Peyer's patch (tissue), 4 donors: ENCODE results near the gene LOXL3. TPM values are rescaled to one million over a fixed set of nuclear protein-coding genes. Genes with fewer than 3 reads are reported as not detected.
A peak's percentile ranks its signal among the peaks of the same experiment; 100 is the strongest.

ENCODE experiments used
- DNase-seq, 3 donors: peaks; one replicate each; pipeline ENCODE4 v3.0.0-alpha.2; 2017 to 2019
- H3K27ac ChIP-seq, 4 donors: fragments of 200-600 bp; sonication (generic); one replicate each; pipeline ENCODE4 v1.5.1; 2016 to 2019
- H3K27me3 ChIP-seq, 2 donors: fragments of 200-600 bp; sonication (generic); one replicate each; pipeline ENCODE4 v1.5.1; 2019
- H3K36me3 ChIP-seq, 3 donors: fragments of 200-600 bp; sonication (generic); one replicate each; pipeline ENCODE4 v1.5.1; 2016 to 2019
- H3K4me1 ChIP-seq, 4 donors: fragments of 200-600 bp; sonication (generic); one replicate each; pipeline ENCODE4 v1.5.1; 2016 to 2019
- H3K4me3 ChIP-seq, 4 donors: fragments of 200-600 bp; sonication (generic); 1 replicate in 3 of 4; 2 replicates in 1 of 4; pipeline ENCODE4 v1.5.1; 2016 to 2019; ENCODE audit warnings: mild to moderate bottlenecking in 1 of 4
- H3K9me3 ChIP-seq, 4 donors: fragments of 200-600 bp; sonication (generic); one replicate each; pipeline ENCODE4 v1.5.1; 2016 to 2019; ENCODE audit warnings: mild to moderate bottlenecking in 1 of 4
- POLR2A ChIP-seq, 2 donors: fragments of 450-650 bp; IDR thresholded peaks; one replicate each; pipeline ENCODE4 v1.5.1; 2017; ENCODE audit warnings: antibody characterized with exemption in 2 of 2, mild to moderate bottlenecking in 2 of 2, moderate library complexity in 2 of 2
- total RNA-seq, 4 donors: library from RNA; depleted of rRNA; stranded (reverse); fragments of >200 nt; gene quantifications; one replicate each; pipeline ENCODE4 v1.1.0, GENCODE V29; 2016
- TF ChIP-seq, protein P1 (sequence below), 6 experiments: fragments of 450-650 bp in 4 of 6; fragments of 200-600 bp in 2 of 6; sonication (generic) in 1 of 6; IDR thresholded peaks; one replicate each; pipeline ENCODE4 v1.5.1; 2017 to 2019; ENCODE audit warnings: antibody characterized with exemption in 6 of 6, mild to moderate bottlenecking in 3 of 6, moderate library complexity in 1 of 6

The LOXL3 gene
- total RNA-seq, 4 donors from 2014 or later, result 0.88 to 8.0 (median 4.8) TPM

DNA sequence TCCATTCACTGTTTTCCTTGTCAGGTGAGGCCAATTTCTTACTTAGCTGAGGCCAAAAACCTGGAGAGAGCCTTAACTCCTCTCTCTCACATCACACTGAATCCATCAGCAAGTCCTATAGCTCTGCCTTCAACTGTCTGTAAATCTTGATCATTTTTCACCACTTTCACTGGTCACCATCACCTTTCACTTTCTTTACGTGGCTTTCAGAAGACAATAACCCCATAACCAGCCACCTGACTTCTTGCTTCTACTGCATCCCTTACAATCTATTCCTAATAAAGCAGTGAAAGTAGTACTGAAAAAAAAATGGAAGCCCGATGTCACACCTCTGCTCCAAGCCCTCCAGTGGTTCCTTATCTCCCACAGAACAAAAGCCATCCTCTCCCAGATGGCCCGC is 7.7 kb downstream of the LOXL3 start:
- peaks cover 0 to 13% (median 9%) of the 10 kb centered on the region in 4 donors for H3K4me1 ChIP-seq

DNA sequence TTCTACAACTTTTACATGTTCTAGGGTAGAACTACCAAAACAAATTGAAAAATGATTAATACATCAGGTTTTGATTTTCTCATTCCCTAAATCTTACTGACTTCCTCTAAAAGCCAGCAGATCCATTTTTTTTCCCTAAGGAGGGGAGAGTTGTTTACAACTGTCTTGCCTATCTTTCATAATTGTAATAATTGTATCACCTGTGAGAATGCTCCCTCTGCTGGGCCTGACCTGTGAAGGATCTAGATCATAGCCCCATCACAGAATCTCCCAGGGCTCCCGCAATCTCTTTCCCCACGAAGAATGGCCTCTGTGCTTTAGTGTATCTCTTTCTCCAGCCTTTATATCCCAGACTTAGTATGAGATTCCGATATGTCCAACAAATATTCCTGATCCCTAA is 9.1 kb downstream of the LOXL3 start:
- Histone ChIP-seq H3K36me3 (no peaks in the 10 kb centered on the region), H3K27ac (no peak overlapping the region), H3K4me1 (peaks cover 0 to 12% (median 7%) of the 10 kb centered on the region in 4 donors), H3K27me3 (no peaks in the 10 kb centered on the region), H3K9me3 (no peaks in the 10 kb centered on the region), H3K4me3 (no peak overlapping the region)
- TF ChIP-seq, protein P1, sequence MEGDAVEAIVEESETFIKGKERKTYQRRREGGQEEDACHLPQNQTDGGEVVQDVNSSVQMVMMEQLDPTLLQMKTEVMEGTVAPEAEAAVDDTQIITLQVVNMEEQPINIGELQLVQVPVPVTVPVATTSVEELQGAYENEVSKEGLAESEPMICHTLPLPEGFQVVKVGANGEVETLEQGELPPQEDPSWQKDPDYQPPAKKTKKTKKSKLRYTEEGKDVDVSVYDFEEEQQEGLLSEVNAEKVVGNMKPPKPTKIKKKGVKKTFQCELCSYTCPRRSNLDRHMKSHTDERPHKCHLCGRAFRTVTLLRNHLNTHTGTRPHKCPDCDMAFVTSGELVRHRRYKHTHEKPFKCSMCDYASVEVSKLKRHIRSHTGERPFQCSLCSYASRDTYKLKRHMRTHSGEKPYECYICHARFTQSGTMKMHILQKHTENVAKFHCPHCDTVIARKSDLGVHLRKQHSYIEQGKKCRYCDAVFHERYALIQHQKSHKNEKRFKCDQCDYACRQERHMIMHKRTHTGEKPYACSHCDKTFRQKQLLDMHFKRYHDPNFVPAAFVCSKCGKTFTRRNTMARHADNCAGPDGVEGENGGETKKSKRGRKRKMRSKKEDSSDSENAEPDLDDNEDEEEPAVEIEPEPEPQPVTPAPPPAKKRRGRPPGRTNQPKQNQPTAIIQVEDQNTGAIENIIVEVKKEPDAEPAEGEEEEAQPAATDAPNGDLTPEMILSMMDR (IDR thresholded peaks at IDR 0.05), result peak in 3 of 6 experiments; percentile 22 to 40 (median 35)
- TF ChIP-seq POLR2A (IDR thresholded peaks at IDR 0.05), result no peak
- DNase-seq, result peak in 1 of 3 donors; percentile 47

More for the DNA sequence above, 7.7 kb downstream of the LOXL3 start:
- Histone ChIP-seq H3K9me3 (no peaks in the 10 kb centered on the region), H3K4me3 (no peak overlapping the region), H3K36me3 (no peaks in the 10 kb centered on the region), H3K27ac (no peak overlapping the region), H3K27me3 (no peaks in the 10 kb centered on the region)
- no peak for DNase-seq
- no peak for TF ChIP-seq POLR2A (IDR thresholded peaks at IDR 0.05)
- TF ChIP-seq, protein P1 (IDR thresholded peaks at IDR 0.05), result no peak

DNA sequence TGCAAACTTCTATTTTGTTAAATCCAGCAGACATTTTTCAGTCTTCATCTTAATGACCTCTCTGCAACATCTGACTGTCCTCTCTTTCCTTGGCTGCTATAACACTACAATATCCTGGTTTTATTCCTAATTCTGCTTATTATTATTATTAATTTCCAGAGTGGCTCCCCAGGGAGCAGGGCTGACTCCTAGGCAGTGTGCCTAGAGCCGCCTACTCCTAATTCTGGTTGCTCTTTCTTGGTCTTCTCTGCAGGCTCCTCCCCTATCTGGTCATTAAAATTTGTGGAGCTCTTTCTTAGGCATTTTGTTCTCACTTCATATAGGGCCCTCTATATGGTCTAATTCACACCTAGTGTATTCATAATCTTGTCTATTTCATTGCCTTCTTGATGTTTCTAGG is 10.8 kb downstream of the LOXL3 start:
- H3K27me3 ChIP-seq, result no peaks in the 10 kb centered on the region
- DNase-seq, result no peak
- H3K36me3 ChIP-seq, result no peaks in the 10 kb centered on the region
- H3K4me1 ChIP-seq, result peaks cover 0 to 5% (median 2%) of the 10 kb centered on the region in 4 donors
- H3K27ac ChIP-seq, result no peak overlapping the region
- H3K4me3 ChIP-seq, result no peak overlapping the region
- H3K9me3 ChIP-seq, result no peaks in the 10 kb centered on the region
- TF ChIP-seq, protein P1 (IDR thresholded peaks at IDR 0.05), result no peak
- no peak for TF ChIP-seq POLR2A (IDR thresholded peaks at IDR 0.05)

DNA sequence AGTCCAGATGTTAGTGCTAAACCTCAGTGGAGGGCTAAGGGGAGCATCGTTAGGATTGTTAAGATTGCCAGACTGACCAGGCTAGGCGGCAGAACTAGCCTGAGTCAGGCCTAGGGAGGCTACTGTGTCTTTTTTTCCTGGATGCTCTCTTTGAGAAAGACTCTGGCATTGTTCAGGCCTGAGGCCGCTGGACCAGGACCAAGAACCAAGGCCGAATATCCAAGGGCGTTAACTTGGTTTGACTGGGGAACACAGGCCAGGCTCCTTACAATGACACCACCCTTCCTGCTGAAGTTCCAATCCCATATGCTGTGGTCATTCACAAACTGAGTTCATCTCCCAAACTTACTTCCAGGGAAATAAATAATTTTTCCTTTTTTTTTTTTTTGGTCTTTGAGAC is 13.5 kb downstream of the LOXL3 start:
- Histone ChIP-seq H3K27me3 (no peaks in the 10 kb centered on the region), H3K9me3 (no peaks in the 10 kb centered on the region), H3K4me3 (no peak overlapping the region), H3K27ac (no peak overlapping the region), H3K4me1 (peaks cover 0 to 5% (median 2%) of the 10 kb centered on the region in 4 donors), H3K36me3 (no peaks in the 10 kb centered on the region)
- TF ChIP-seq, protein P1 (IDR thresholded peaks at IDR 0.05), result no peak
- no peak for TF ChIP-seq POLR2A (IDR thresholded peaks at IDR 0.05)
- no peak for DNase-seq

DNA sequence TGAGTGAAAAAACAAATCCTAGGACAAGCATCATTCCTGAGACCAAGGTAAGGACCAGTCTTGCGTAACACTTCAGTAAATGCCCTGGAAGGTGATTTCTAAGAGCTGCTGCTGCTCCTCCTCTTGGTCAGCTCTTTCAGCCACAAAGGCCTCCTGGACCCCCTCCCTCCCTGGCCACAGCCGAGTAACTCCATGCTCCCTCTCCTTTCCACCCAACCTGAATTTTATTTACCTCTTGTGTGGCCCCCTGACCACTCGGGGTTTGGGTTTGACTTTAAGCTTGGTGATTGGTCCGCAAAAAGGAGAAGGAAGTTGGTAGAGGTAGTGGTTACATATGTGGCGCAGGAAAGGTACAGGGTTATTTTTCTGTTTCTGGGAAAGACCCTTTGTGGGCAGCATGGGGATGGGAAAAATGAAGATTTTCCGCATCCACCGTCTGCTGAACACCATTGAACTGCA is 14.8 kb downstream of the LOXL3 start:
- Histone ChIP-seq H3K4me1 (peaks cover 0 to 5% (median 2%) of the 10 kb centered on the region in 4 donors), H3K9me3 (no peaks in the 10 kb centered on the region), H3K27me3 (no peaks in the 10 kb centered on the region), H3K36me3 (no peaks in the 10 kb centered on the region), H3K27ac (peak overlapping the region in 1 of 4 donors; percentile 65), H3K4me3 (peak overlapping the region in 2 of 4 donors; percentile 1 to 26)
- peak in 1 of 3 donors; percentile 48 for DNase-seq
- TF ChIP-seq, protein P1 (IDR thresholded peaks at IDR 0.05), result no peak
- no peak for TF ChIP-seq POLR2A (IDR thresholded peaks at IDR 0.05)

DNA sequence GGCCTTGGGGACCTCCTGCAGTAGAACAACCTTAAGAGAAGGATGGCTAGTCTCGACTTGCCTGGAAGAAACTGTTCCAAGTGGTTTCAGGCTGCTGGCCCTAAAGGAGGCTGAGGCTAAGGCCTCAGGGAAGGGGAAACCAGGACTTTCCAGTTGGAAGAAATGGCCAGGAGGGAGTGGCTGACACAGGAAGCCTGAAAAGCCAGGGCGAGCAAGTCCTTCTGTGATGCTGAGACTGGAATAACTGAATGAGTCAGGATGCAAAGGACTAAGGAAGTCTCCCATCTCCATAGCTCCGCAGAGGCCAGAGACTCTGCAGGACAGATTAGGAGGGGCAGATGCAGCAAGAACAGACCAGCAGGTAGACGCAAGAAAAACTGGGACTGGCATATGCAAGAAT is 16.6 kb downstream of the LOXL3 start:
- H3K36me3 ChIP-seq, result peaks cover 0 to 11% (median 0%) of the 10 kb centered on the region in 3 donors
- H3K4me3 ChIP-seq, result no peak overlapping the region
- peaks cover 0 to 5% (median 2%) of the 10 kb centered on the region in 4 donors for H3K4me1 ChIP-seq
- DNase-seq, result no peak
- no peaks in the 10 kb centered on the region for H3K9me3 ChIP-seq
- TF ChIP-seq, protein P1 (IDR thresholded peaks at IDR 0.05), result no peak
- no peak for TF ChIP-seq POLR2A (IDR thresholded peaks at IDR 0.05)
- H3K27ac ChIP-seq, result no peak overlapping the region
- no peaks in the 10 kb centered on the region for H3K27me3 ChIP-seq
